ENCODE measurements around the gene COL19A1. TPM values are rescaled to one million over a fixed set of nuclear protein-coding genes. Genes with fewer than 3 reads are reported as not detected.

COL19A1 gene
- total and polyA plus RNA-seq, 2 of the 13 experiments (the other 11 are each of a cell fraction or from before 2014, with no cell fraction given) = not detected

- Histone ChIP-seq H3K4me1 (ENCODE audit: insufficient read depth, low read length) (0 out of 2 replicates have a peak, but pooled peaks cover 5% of the 10 kb centered on the region), H3K9me3 (ENCODE audit: low read length) (no peaks in the 10 kb centered on the region), H3K27ac (ENCODE audit: extremely low read length, insufficient read depth, low read length) (no peak overlapping the region), H3K4me2 (ENCODE audit: low read depth, low read length) (no peak overlapping the region), H2AFZ (ENCODE audit: low read length) (no peak overlapping the region), H3K27me3 (ENCODE audit: control insufficient read depth in 1 of 2, insufficient read depth in 2 of 2, low read length in 2 of 2) (no peaks in the 10 kb centered on the region), H3K4me3 (replicated peaks in 1 of 3; ENCODE audit: insufficient read depth in 1 of 3, low read depth in 2 of 3, low read length in 3 of 3) (no peak overlapping the region), H3K79me2 (ENCODE audit: insufficient read depth, low read length) (no peaks in the 10 kb centered on the region), H3K9ac (ENCODE audit: insufficient read depth, low read depth, low read length) (no peak overlapping the region), H3K36me3 (replicated peaks in 1 of 2; ENCODE audit: control insufficient read depth in 1 of 2, insufficient read depth in 2 of 2, low read length in 2 of 2) (no peaks in the 10 kb centered on the region), H4K20me1 (ENCODE audit: insufficient read depth, low read length) (no peaks in the 10 kb centered on the region)
- ATAC-seq (no peak), DNase-seq (ENCODE audit: low spot score) (no peak), FAIRE-seq (no peak)
- CTCF ChIA-PET (ENCODE audit: low intra/inter-chr PET ratio, low total read pairs) = no interaction called here
- in situ Hi-C loops (cut with HindIII; ENCODE audit: extremely low pct_ligation_motif_present, low pct_unique_long_range_greater_than_20kb) (no loop called here), intact Hi-C loops (cut with micrococcal nuclease; ENCODE audit: unreplicated experiment) (no loop called here)
- POLR2A ChIA-PET = no interaction called here
- no peak for TF ChIP-seq ZSCAN29 (CRISPR knock-in tag; conservative IDR thresholded peaks at IDR 0.05)
- no peak for TF ChIP-seq ISL2 (CRISPR knock-in tag; IDR thresholded peaks at IDR 0.05)
- no peak for TF ChIP-seq KMT2B (CRISPR knock-in tag; IDR thresholded peaks at IDR 0.05)
- TF ChIP-seq ZNF572 (CRISPR knock-in tag; IDR thresholded peaks at IDR 0.05) = no peak
- no peak for TF ChIP-seq SAP130 (CRISPR knock-in tag; IDR thresholded peaks at IDR 0.05; ENCODE audit: low read depth)
- TF ChIP-seq ZNF484 (CRISPR knock-in tag; IDR thresholded peaks at IDR 0.05; ENCODE audit: borderline replicate concordance, low read depth) = no peak
- no peak for TF ChIP-seq ZNF468 (CRISPR knock-in tag; IDR thresholded peaks at IDR 0.05)
- no peak for TF ChIP-seq GLMP (CRISPR knock-in tag; IDR thresholded peaks at IDR 0.05; ENCODE audit: borderline replicate concordance)
- no peak for TF ChIP-seq SRF (IDR thresholded peaks at IDR 0.05; ENCODE audit: low read depth, low read length)
- TF ChIP-seq SATB2 (CRISPR knock-in tag; IDR thresholded peaks at IDR 0.05) = no peak
- TF ChIP-seq ELF3 (CRISPR knock-in tag; IDR thresholded peaks at IDR 0.05) = no peak
- no peak for TF ChIP-seq MATR3 (CRISPR knock-in tag; IDR thresholded peaks at IDR 0.05)
- TF ChIP-seq NR3C1 (CRISPR knock-in tag; IDR thresholded peaks at IDR 0.05) = no peak
- TF ChIP-seq ZNF44 (CRISPR knock-in tag; IDR thresholded peaks at IDR 0.05) = no peak
- TF ChIP-seq ZGPAT (CRISPR knock-in tag; IDR thresholded peaks at IDR 0.05) = no peak
- TF ChIP-seq SMAD3 (CRISPR knock-in tag; IDR thresholded peaks at IDR 0.05) = no peak
- TF ChIP-seq ZSCAN21 (CRISPR knock-in tag; IDR thresholded peaks at IDR 0.05; ENCODE audit: borderline replicate concordance) = no peak
- no peak for TF ChIP-seq ZC3H4 (CRISPR knock-in tag; IDR thresholded peaks at IDR 0.05; ENCODE audit: borderline replicate concordance)
- TF ChIP-seq ZNF605 (CRISPR knock-in tag; IDR thresholded peaks at IDR 0.05) = no peak
- 56% methylated on average over 4 of the region's 4 CpGs for WGBS (ENCODE audit: low lambda C conversion rate)
- BruUV-seq (replicated peaks) = no TSS peak
Observed at GRCh38 chr6:69819138-69819537, 47.2 kb upstream of the COL19A1 start.
